ENCODE results near the gene SSTR5. TPM values are rescaled to one million over a fixed set of nuclear protein-coding genes. Genes with fewer than 3 reads are reported as not detected.

The SSTR5 gene
- total and polyA plus RNA-seq, 2 donors from 2014 or later: 6.7 TPM; not detected in 1

GRCh38 chr16:1036726-1037393, 35.7 kb upstream of the SSTR5 start:
- FAIRE-seq: no peak
- TF ChIP-seq CTCF (IDR thresholded peaks at IDR 0.05; ENCODE audit: borderline replicate concordance, extremely low read depth, insufficient read depth): no peak
- Histone ChIP-seq H3K4me3 (ENCODE audit: low read length in 3 of 3) (no peak overlapping the region), H3K4me1 (ENCODE audit: control insufficient read depth in 2 of 3, insufficient read depth in 2 of 3, low read depth in 1 of 3, low read length in 3 of 3) (no peaks in the 10 kb centered on the region), H3K27me3 (ENCODE audit: control insufficient read depth, insufficient read depth, low read length) (no peaks in the 10 kb centered on the region), H3K36me3 (ENCODE audit: control insufficient read depth in 2 of 3, insufficient read depth in 3 of 3, low read length in 3 of 3) (no peaks in the 10 kb centered on the region), H3K9ac (ENCODE audit: low read length in 3 of 3) (no peak overlapping the region), H3K27ac (ENCODE audit: low read depth in 2 of 2, low read length in 2 of 2) (no peak overlapping the region), H3K9me3 (ENCODE audit: control insufficient read depth in 2 of 3, insufficient read depth in 1 of 3, low read length in 3 of 3) (peaks cover 0 to 2% (median under 1%) of the 10 kb centered on the region in 3 donors)
- DNase-seq: no peak
- intact Hi-C loops (cut with DNase I): no loop called here

GRCh38 chr16:1037394-1038257, 34.9 kb upstream of the SSTR5 start:
- no peaks in the 10 kb centered on the region for H3K27me3 ChIP-seq (ENCODE audit: control insufficient read depth, insufficient read depth, low read length)
- DNase-seq: no peak
- no peak for TF ChIP-seq CTCF (IDR thresholded peaks at IDR 0.05; ENCODE audit: borderline replicate concordance, extremely low read depth, insufficient read depth)
- no peaks in the 10 kb centered on the region for H3K36me3 ChIP-seq (ENCODE audit: control insufficient read depth in 2 of 3, insufficient read depth in 3 of 3, low read length in 3 of 3)
- H3K4me3 ChIP-seq (ENCODE audit: low read length in 3 of 3): no peak overlapping the region
- no peaks in the 10 kb centered on the region for H3K4me1 ChIP-seq (ENCODE audit: control insufficient read depth in 2 of 3, insufficient read depth in 2 of 3, low read depth in 1 of 3, low read length in 3 of 3)
- peaks cover 2 to 4% (median 2%) of the 10 kb centered on the region in 3 donors for H3K9me3 ChIP-seq (ENCODE audit: control insufficient read depth in 2 of 3, insufficient read depth in 1 of 3, low read length in 3 of 3)
- intact Hi-C loops (cut with DNase I): no loop called here
- no peak overlapping the region for H3K27ac ChIP-seq (ENCODE audit: low read depth in 2 of 2, low read length in 2 of 2)
- H3K9ac ChIP-seq (ENCODE audit: low read length in 3 of 3): no peak overlapping the region
- FAIRE-seq: no peak

GRCh38 chr16:1038932-1039331, 33.6 kb upstream of the SSTR5 start:
- no peak for TF ChIP-seq CTCF (IDR thresholded peaks at IDR 0.05; ENCODE audit: borderline replicate concordance, extremely low read depth, insufficient read depth)
- Histone ChIP-seq H3K9ac (ENCODE audit: low read length in 3 of 3) (no peak overlapping the region), H3K36me3 (ENCODE audit: control insufficient read depth in 2 of 3, insufficient read depth in 3 of 3, low read length in 3 of 3) (no peaks in the 10 kb centered on the region), H3K27me3 (ENCODE audit: control insufficient read depth, insufficient read depth, low read length) (no peaks in the 10 kb centered on the region), H3K27ac (ENCODE audit: low read depth in 2 of 2, low read length in 2 of 2) (no peak overlapping the region), H3K9me3 (ENCODE audit: control insufficient read depth in 2 of 3, insufficient read depth in 1 of 3, low read length in 3 of 3) (peaks cover 0 to 4% (median 2%) of the 10 kb centered on the region in 3 donors), H3K4me1 (ENCODE audit: control insufficient read depth in 2 of 3, insufficient read depth in 2 of 3, low read depth in 1 of 3, low read length in 3 of 3) (no peaks in the 10 kb centered on the region), H3K4me3 (ENCODE audit: low read length in 3 of 3) (no peak overlapping the region)
- intact Hi-C loops (cut with DNase I): no loop called here
- no peak for DNase-seq
- no peak for FAIRE-seq
